ENCODE results near the gene XAB2. TPM values are rescaled to one million over a fixed set of nuclear protein-coding genes. Genes with fewer than 3 reads are reported as not detected.

The XAB2 gene
- total RNA-seq, 2 experiments from 2014 or later, result 48.5 TPM

DNA sequence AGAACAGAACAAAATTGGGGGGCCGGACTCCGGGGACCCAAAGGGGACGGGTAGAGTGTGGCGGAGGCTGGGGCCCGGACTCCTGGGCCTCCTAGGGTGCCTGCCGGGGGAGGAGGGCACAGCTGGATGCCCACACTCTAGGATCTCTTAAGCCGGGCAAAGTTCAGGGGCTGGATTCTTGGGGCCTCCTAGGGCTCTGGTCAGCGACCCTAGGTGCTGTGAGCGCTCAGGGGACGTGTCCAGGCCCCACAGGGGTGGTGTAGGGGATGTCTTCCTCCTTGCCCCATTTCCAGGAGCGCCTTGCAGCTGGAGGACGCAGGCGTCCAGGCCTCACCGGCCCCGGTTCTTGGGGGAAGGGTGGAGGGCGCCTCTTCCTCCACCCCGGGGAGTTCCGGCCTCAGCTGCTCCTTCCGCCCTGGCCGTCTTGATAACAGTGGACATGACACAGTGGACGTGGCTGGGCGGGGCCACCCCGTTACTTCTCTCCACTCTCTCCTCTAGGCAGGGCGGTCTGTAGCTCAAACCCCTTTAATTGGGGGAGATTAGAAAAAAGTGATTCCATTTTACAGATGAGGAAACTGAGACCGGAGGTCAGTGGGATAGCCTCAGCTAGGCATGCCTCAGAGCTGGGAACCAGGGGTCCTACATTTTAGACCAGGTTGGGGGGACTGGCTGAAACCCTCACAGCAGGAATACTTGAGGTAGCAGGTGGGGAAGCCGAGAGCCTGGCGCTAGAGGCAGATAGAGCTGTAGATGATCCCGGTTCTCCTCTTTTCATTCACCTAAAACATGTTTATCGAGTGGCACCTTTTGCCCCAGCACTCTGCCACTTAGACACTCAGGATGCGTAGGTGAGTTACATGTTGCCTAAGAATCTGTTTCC lies 8.3 kb upstream of the XAB2 start:
- H3K9me3 Mint-ChIP-seq, result peaks cover 6% of the 10 kb centered on the region
- no peaks in the 10 kb centered on the region for H3K27me3 Mint-ChIP-seq
- peak overlapping the region; percentile 84 for H3K27ac Mint-ChIP-seq
- CTCF ChIA-PET, result interaction anchor here (1.3 to 2.4 kb wide), 3 partner anchors 43 to 161 kb away, joined by 3 to 15 read pairs (median 12); partner anchors contain the start of gene TRAPPC5
- peak overlapping the region; percentile 79 for H3K4me3 Mint-ChIP-seq
- peaks cover 29% of the 10 kb centered on the region for H3K36me3 Mint-ChIP-seq (ENCODE audit: low read depth)
- DNase-seq, result peak; percentile 33
- POLR2A ChIA-PET, result interaction anchor here (0.6 to 2.7 kb wide), 11 partner anchors 9 to 538 kb away, joined by 3 to 35 read pairs (median 4); partner anchors contain the start of genes PET100, TRAPPC5 and XAB2
- peaks cover 37% of the 10 kb centered on the region for H3K4me1 Mint-ChIP-seq

DNA sequence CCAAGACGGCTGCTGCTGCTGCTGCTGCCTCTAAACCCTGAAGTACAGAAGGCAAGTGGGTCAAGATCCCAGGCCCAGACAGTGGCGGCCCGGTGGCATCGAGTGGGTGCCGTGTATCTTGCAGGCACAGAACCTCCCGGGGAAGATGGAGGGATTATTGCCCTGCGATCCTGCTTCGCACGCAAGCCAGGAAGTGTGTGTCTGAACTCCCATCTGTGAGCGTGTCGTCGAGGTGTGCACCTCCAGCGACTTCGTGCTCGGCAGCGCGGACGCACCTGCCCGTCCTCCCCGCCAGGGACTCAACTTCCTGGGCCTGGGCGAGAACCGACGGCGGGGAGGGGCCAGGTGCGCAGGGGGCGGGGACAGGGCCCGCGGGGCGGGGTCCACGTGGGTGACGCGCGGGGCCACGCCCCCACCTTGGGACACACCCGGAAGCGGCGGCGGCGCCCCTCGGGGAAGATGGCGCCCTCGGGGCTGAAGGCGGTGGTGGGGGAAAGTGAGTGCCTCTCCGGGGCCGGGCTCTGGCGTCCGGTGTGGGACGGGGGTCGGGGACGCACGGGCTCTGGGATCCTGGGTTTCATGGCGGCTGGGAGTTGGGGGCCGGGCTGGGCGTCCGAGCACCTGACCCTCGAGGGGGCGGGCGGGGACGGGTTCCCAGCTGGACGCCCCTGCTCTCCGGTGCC lies 7.5 kb upstream of the XAB2 start, which contains the start of gene STXBP2:
TSS of gene STXBP2 (plus strand) at position 420 of the 683 bp plus-strand sequence. CDS start at position 460, 40 bp downstream.
- no peaks in the 10 kb centered on the region for H3K27me3 Mint-ChIP-seq
- ChIA-PET POLR2A (interaction anchor here (0.6 to 2.7 kb wide), 9 partner anchors 9 to 537 kb away, joined by 3 to 35 read pairs (median 3); partner anchors contain the start of genes PET100, TRAPPC5 and XAB2), CTCF (interaction anchor here (1.8 to 2.4 kb wide), 2 partner anchors 44 to 68 kb away, joined by 12 to 15 read pairs; partner anchors contain the start of gene TRAPPC5)
- H3K36me3 Mint-ChIP-seq (ENCODE audit: low read depth), result peaks cover 29% of the 10 kb centered on the region
- H3K9me3 Mint-ChIP-seq, result peaks cover 6% of the 10 kb centered on the region
- DNase-seq, result peak; percentile 94
- peaks cover 38% of the 10 kb centered on the region for H3K4me1 Mint-ChIP-seq
- peak within 1 kb of the TSS; percentile 79 for H3K4me3 Mint-ChIP-seq
- peak within 1 kb of the TSS; percentile 84 for H3K27ac Mint-ChIP-seq

- Mint-ChIP-seq H3K27ac (peak overlapping the region; percentile 84), H3K4me1 (peaks cover 40% of the 10 kb centered on the region), H3K36me3 (ENCODE audit: low read depth) (peaks cover 29% of the 10 kb centered on the region), H3K27me3 (no peaks in the 10 kb centered on the region), H3K4me3 (peak overlapping the region; percentile 79), H3K9me3 (peaks cover 6% of the 10 kb centered on the region)
- POLR2A ChIA-PET, result interaction anchor here (1.1 to 1.5 kb wide), 2 partner anchors 11 to 12 kb away, joined by 3 to 4 read pairs; no protein-coding TSS in a partner anchor
- no peak for DNase-seq
- CTCF ChIA-PET, result interaction anchor here (2.4 kb wide), 1 partner anchor 45 kb away, joined by 15 read pairs; the partner anchor contains the start of gene TRAPPC5
These were observed 7.0 kb upstream of the XAB2 start for GRCh38 chr19:7636317-7636690.

- peaks cover 44% of the 10 kb centered on the region for H3K4me1 Mint-ChIP-seq
- H3K27me3 Mint-ChIP-seq, result no peaks in the 10 kb centered on the region
- no peak for DNase-seq
- peaks cover 27% of the 10 kb centered on the region for H3K36me3 Mint-ChIP-seq (ENCODE audit: low read depth)
- peak overlapping the region; percentile 20 for H3K4me3 Mint-ChIP-seq
- H3K9me3 Mint-ChIP-seq, result peaks cover 6% of the 10 kb centered on the region
- no peak overlapping the region for H3K27ac Mint-ChIP-seq
- ChIA-PET CTCF (interaction anchor here (0.9 kb wide), 1 partner anchor 16 kb away, joined by 3 read pairs; no protein-coding TSS in a partner anchor), POLR2A (interaction anchor here (1.1 to 1.5 kb wide), 2 partner anchors 11 to 12 kb away, joined by 3 to 4 read pairs; no protein-coding TSS in a partner anchor)
These were observed 6.3 kb upstream of the XAB2 start for GRCh38 chr19:7635670-7636069.

DNA sequence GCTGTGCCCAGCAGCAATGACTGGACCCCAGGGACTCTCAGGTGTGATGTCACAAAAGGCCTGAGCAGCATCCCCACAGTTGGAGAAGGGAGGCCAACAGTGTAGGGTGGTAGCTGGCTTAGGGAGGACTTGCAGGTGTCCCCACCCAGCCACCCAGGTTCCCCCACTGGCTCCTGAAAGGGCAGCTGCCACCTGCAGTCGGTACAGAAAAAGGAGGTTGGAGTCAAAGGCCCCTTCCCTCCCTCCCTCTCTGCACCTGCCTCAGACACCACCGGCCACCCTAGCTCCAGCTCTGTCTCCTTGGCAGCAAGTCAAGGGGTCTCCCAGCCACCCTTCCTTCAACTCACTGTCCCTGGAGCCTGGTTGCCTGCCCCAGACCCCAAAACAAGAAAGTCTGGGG lies 4.4 kb upstream of the XAB2 start, which contains the start of gene PCP2:
TSS of gene PCP2 (minus strand) at position 22 of the 400 bp plus-strand sequence. CDS start 262 bp downstream, outside the sequence.
- H3K4me3 Mint-ChIP-seq, result no peak within 1 kb of the TSS
- H3K36me3 Mint-ChIP-seq (ENCODE audit: low read depth), result peaks cover 15% of the 10 kb centered on the region
- no peak for DNase-seq
- no peak within 1 kb of the TSS for H3K27ac Mint-ChIP-seq
- no peaks in the 10 kb centered on the region for H3K9me3 Mint-ChIP-seq
- ChIA-PET CTCF (no interaction called here), POLR2A (interaction anchor here (1.2 kb wide), 1 partner anchor 11 kb away, joined by 3 read pairs; no protein-coding TSS in a partner anchor)
- H3K4me1 Mint-ChIP-seq, result peaks cover 47% of the 10 kb centered on the region
- no peaks in the 10 kb centered on the region for H3K27me3 Mint-ChIP-seq

GRCh38 chr19:7632340-7633203 lies 3.2 kb upstream of the XAB2 start:
- H3K9me3 Mint-ChIP-seq, result no peaks in the 10 kb centered on the region
- no peak overlapping the region for H3K27ac Mint-ChIP-seq
- peaks cover 48% of the 10 kb centered on the region for H3K4me1 Mint-ChIP-seq
- ChIA-PET POLR2A (interaction anchor here (0.6 to 0.7 kb wide), 2 partner anchors 8 to 9 kb away, joined by 3 read pairs; no protein-coding TSS in a partner anchor), CTCF (interaction anchor here (1.2 kb wide), 1 partner anchor 48 kb away, joined by 4 read pairs; the partner anchor contains the start of gene TRAPPC5)
- H3K4me3 Mint-ChIP-seq, result no peak overlapping the region
- no peaks in the 10 kb centered on the region for H3K27me3 Mint-ChIP-seq
- no peak for DNase-seq
- H3K36me3 Mint-ChIP-seq (ENCODE audit: low read depth), result peaks cover 11% of the 10 kb centered on the region

- ChIA-PET CTCF (no interaction called here), POLR2A (interaction anchor here (0.9 to 2.4 kb wide), 2 partner anchors 13 to 17 kb away, joined by 4 to 5 read pairs; no protein-coding TSS in a partner anchor)
- Mint-ChIP-seq H3K4me3 (peak overlapping the region; percentile 10), H3K4me1 (peaks cover 44% of the 10 kb centered on the region), H3K27ac (no peak overlapping the region), H3K9me3 (no peaks in the 10 kb centered on the region), H3K27me3 (no peaks in the 10 kb centered on the region), H3K36me3 (ENCODE audit: low read depth) (peaks cover 14% of the 10 kb centered on the region)
- DNase-seq, result no peak
These were observed 2.2 kb upstream of the XAB2 start for GRCh38 chr19:7631577-7631976.

- H3K9me3 Mint-ChIP-seq, result no peaks in the 10 kb centered on the region
- peak overlapping the region; percentile 99 for H3K4me3 Mint-ChIP-seq
- H3K27me3 Mint-ChIP-seq, result no peaks in the 10 kb centered on the region
- peaks cover 17% of the 10 kb centered on the region for H3K36me3 Mint-ChIP-seq (ENCODE audit: low read depth)
- peak overlapping the region; percentile 99 for H3K27ac Mint-ChIP-seq
- ChIA-PET POLR2A (interaction anchor here (0.8 to 4.7 kb wide), 19 partner anchors 9 to 559 kb away, joined by 3 to 35 read pairs (median 5); partner anchors contain the start of genes ARHGEF18, MAP2K7, MCOLN1 and PNPLA6), CTCF (interaction anchor here (1.0 to 2.1 kb wide), 6 partner anchors 24 to 529 kb away, joined by 3 to 14 read pairs (median 4); partner anchors contain the start of gene TRAPPC5)
- H3K4me1 Mint-ChIP-seq, result peaks cover 37% of the 10 kb centered on the region
- DNase-seq, result no peak
These were observed 595 bp downstream of the XAB2 start for GRCh38 chr19:7628589-7629311.

DNA sequence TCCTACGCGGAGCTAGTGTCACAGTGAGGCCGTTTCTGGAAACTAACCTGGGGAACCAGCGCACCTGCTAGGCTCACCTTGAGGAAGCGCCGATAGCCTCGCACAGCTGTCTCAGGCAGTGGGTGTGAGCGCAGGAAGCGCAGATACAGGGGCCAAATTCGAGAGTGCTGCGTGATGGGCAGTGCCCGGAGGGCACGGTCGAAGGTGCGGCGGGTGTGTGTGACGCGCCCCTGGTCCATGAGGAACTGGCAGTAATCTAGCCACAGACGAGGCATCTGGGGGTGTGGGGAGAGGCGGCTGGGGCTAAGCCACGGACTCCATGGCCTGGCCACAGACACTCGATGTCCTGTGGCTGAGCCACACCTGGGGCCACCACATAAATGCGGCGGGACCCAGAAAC lies 2.2 kb downstream of the XAB2 start:
- Mint-ChIP-seq H3K4me1 (peaks cover 37% of the 10 kb centered on the region), H3K27ac (no peak overlapping the region), H3K27me3 (no peaks in the 10 kb centered on the region), H3K36me3 (ENCODE audit: low read depth) (peaks cover 26% of the 10 kb centered on the region), H3K4me3 (no peak overlapping the region), H3K9me3 (no peaks in the 10 kb centered on the region)
- POLR2A ChIA-PET, result interaction anchor here (1.7 to 4.7 kb wide), 2 partner anchors 11 to 30 kb away, joined by 4 to 35 read pairs; partner anchors contain the start of gene STXBP2
- no peak for DNase-seq
- CTCF ChIA-PET, result interaction anchor here (1.1 to 1.5 kb wide), 2 partner anchors 54 to 59 kb away, joined by 3 read pairs; partner anchors contain the start of gene TRAPPC5

DNA sequence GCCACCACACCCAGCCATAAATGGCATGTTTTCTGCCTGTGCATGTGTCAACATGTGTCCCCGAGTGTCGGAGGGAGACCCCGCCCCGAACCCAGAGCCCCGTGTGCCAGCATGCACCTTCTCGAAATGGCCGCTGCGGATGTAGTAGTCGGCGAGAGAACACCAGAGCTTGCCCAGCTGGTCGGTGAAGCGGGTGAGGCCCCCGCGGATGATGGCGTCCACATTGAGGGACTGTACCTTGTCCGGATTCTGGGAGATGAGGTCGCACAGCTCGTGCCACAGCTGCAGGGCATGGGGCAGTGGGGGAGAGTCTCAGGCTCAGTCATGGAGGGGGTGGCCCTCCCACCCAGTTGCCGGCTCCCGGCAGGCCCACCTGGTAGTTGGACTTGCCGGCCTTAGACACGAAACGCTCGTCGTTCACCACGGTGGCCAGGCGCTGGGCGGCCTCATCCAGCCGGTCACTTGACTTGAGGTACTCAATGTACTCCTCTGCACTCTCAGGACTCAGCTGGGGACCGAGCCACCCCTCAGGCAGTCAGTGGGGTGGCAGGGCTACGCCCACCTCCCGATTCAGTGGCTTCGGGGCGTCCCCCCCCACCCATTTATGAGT lies 3.5 kb downstream of the XAB2 start:
- H3K27ac Mint-ChIP-seq, result no peak overlapping the region
- POLR2A ChIA-PET, result interaction anchor here (4.7 kb wide), 1 partner anchor 12 kb away, joined by 35 read pairs; the partner anchor contains the start of gene STXBP2
- H3K9me3 Mint-ChIP-seq, result no peaks in the 10 kb centered on the region
- H3K36me3 Mint-ChIP-seq (ENCODE audit: low read depth), result peaks cover 33% of the 10 kb centered on the region
- DNase-seq, result no peak
- peaks cover 31% of the 10 kb centered on the region for H3K4me1 Mint-ChIP-seq
- H3K27me3 Mint-ChIP-seq, result no peaks in the 10 kb centered on the region
- H3K4me3 Mint-ChIP-seq, result no peak overlapping the region
- CTCF ChIA-PET, result no interaction called here

DNA sequence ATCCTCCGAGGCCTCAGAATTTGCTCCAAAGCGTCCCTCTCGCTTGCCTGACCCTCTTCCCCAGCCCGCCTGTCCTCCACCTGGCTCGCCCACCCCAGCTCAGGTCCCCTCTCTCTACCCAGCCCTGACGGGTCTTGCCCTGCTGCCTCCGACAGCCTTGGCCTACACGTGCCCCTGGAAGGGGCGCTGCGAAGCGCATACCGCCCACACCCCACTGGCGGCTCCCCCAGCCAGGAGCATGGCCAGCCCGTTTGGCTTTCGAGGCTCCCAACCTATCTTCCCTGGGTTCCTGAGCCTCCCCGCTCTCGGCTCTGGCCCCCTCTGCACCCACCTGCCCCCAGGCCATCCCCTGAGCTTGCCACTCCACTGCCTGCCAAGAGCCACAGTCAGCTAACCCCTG lies 4.5 kb downstream of the XAB2 start:
- peaks cover 33% of the 10 kb centered on the region for H3K36me3 Mint-ChIP-seq (ENCODE audit: low read depth)
- H3K27me3 Mint-ChIP-seq, result no peaks in the 10 kb centered on the region
- ChIA-PET POLR2A (interaction anchor here (1.0 to 1.2 kb wide), 2 partner anchors 8 to 11 kb away, joined by 3 to 4 read pairs; no protein-coding TSS in a partner anchor), CTCF (no interaction called here)
- no peak for DNase-seq
- H3K4me3 Mint-ChIP-seq, result no peak overlapping the region
- H3K27ac Mint-ChIP-seq, result no peak overlapping the region
- H3K4me1 Mint-ChIP-seq, result peaks cover 23% of the 10 kb centered on the region
- no peaks in the 10 kb centered on the region for H3K9me3 Mint-ChIP-seq
